Trophoblast cell (in vitro differentiated cells and primary cell): Measurements from ENCODE around the gene PCDH1.

Experiments used
- DNase-seq, 2 donors: peaks; one replicate each; pipeline ENCODE4 v3.0.0-alpha.2; 2016
- H2AFZ ChIP-seq: 2 replicates; pipeline ENCODE4 v1.6.1; 2013; ENCODE audit warnings: low read length, moderate library complexity, mild to moderate bottlenecking; ENCODE audit not compliant: insufficient read depth, poor library complexity
- H2AK5ac ChIP-seq: 2 replicates; pipeline ENCODE4 v1.6.1; 2013; ENCODE audit warnings: mild to moderate bottlenecking, low read length
- H2BK120ac ChIP-seq: 2 replicates; pipeline ENCODE4 v1.6.1; 2013; ENCODE audit warnings: low read length, mild to moderate bottlenecking, moderate library complexity; ENCODE audit not compliant: insufficient read depth, poor library complexity
- H2BK12ac ChIP-seq: 2 replicates; pipeline ENCODE4 v1.6.1; 2013; ENCODE audit warnings: mild to moderate bottlenecking, low read length, moderate library complexity
- H2BK5ac ChIP-seq: 2 replicates; pipeline ENCODE4 v1.6.1; 2013; ENCODE audit warnings: low read length, low read depth, moderate library complexity, mild to moderate bottlenecking; ENCODE audit not compliant: poor library complexity
- H3K14ac ChIP-seq: 2 replicates; pipeline ENCODE4 v1.6.1; 2013; ENCODE audit warnings: mild to moderate bottlenecking, low read length
- H3K18ac ChIP-seq: 2 replicates; pipeline ENCODE4 v1.6.1; 2013; ENCODE audit warnings: mild to moderate bottlenecking, low read length
- H3K23ac ChIP-seq: 2 replicates; pipeline ENCODE4 v1.6.1; 2013; ENCODE audit warnings: low read length
- H3K27ac ChIP-seq: 2 replicates; pipeline ENCODE4 v1.5.1; 2013; ENCODE audit warnings: low read depth, mild to moderate bottlenecking, inconsistent platforms, low read length, moderate library complexity
- H3K27me3 ChIP-seq: 2 replicates; pipeline ENCODE4 v1.6.1; 2013; ENCODE audit warnings: inconsistent platforms, mild to moderate bottlenecking, low read length, moderate library complexity; ENCODE audit not compliant: insufficient read depth
- H3K36me3 ChIP-seq, 2 experiments: 1 replicate in 1 of 2; 2 replicates in 1 of 2; pipeline ENCODE4 v1.6.1; 2013; ENCODE audit warnings: low read length in 2 of 2, mild to moderate bottlenecking in 2 of 2, moderate library complexity in 1 of 2; ENCODE audit not compliant: insufficient read depth in 2 of 2, control insufficient read depth in 1 of 2
- H3K4ac ChIP-seq: 2 replicates; pipeline ENCODE4 v1.6.1; 2013; ENCODE audit warnings: low read depth, mild to moderate bottlenecking, low read length, moderate library complexity
- H3K4me1 ChIP-seq, 2 experiments: 1 replicate in 1 of 2; 2 replicates in 1 of 2; pipeline ENCODE4 v1.6.1; 2013; ENCODE audit warnings: low read length in 2 of 2, mild to moderate bottlenecking in 2 of 2, moderate library complexity in 1 of 2; ENCODE audit not compliant: insufficient read depth in 2 of 2, control insufficient read depth in 1 of 2
- H3K4me2 ChIP-seq: 2 replicates; pipeline ENCODE4 v1.6.1; 2013; ENCODE audit warnings: inconsistent platforms, mild to moderate bottlenecking, low read length, moderate library complexity
- H3K4me3 ChIP-seq: 2 replicates; pipeline ENCODE4 v1.5.1; 2013; ENCODE audit warnings: mild to moderate bottlenecking, low read depth, low read length, inconsistent platforms
- H3K79me1 ChIP-seq: one replicate; pipeline ENCODE4 v1.6.1; 2013; ENCODE audit warnings: low read length
- H3K79me2 ChIP-seq: 2 replicates; pipeline ENCODE4 v1.6.1; 2013; ENCODE audit warnings: low read length, mild to moderate bottlenecking; ENCODE audit not compliant: control insufficient read depth, insufficient read depth, poor library complexity
- H3K9ac ChIP-seq: 2 replicates; pipeline ENCODE4 v1.6.1; 2013; ENCODE audit warnings: mild to moderate bottlenecking, low read length
- H3K9me3 ChIP-seq: 2 replicates; pipeline ENCODE4 v1.6.1; 2013; ENCODE audit warnings: low read depth, mild to moderate bottlenecking, control low read depth, inconsistent platforms, low read length; ENCODE audit not compliant: insufficient read depth
- H4K12ac ChIP-seq: 2 replicates; pipeline ENCODE4 v1.6.1; 2013; ENCODE audit warnings: low read depth, mild to moderate bottlenecking, low read length, moderate library complexity
- H4K8ac ChIP-seq: 2 replicates; pipeline ENCODE4 v1.6.1; 2013; ENCODE audit warnings: low read depth, mild to moderate bottlenecking, low read length, moderate library complexity
- H4K91ac ChIP-seq: one replicate; pipeline ENCODE4 v1.6.1; 2013; ENCODE audit warnings: low read depth, mild to moderate bottlenecking, low read length, moderate library complexity
- WGBS: extraction: QIAGEN DNeasy Blood & Tissue Kit; methylation state at CpG from one replicate; pipeline ENCODE4 v1.1.7; 2013; ENCODE audit warnings: missing lambda C conversion rate; ENCODE audit not compliant: insufficient read length, insufficient coverage; ENCODE audit errors: extremely low coverage; 5-methylcytosine and 5-hydroxymethylcytosine counted together

The PCDH1 gene

DNA sequence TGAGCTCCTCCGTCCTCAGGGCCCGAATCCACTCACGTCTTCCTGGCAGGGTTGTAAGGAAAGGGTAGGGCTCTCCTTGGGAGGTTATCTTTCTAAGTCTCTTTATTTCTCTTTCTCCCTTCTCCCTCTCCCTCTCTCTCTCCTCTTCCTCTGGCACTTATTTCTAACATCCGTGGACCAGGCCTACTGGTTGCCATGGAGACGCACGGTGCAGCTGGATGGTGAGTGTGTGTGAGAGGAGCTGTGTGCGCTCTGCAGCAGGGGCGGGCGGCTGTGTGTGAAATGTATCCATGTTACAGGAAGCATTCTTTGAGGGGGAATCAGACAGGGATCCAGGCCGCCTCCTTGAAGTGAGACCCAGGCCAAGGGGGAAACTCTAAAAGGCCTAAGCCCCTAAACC lies 32.2 kb downstream of the PCDH1 start:
- H3K23ac ChIP-seq: no peak overlapping the region
- H3K4me1 ChIP-seq: peaks cover 23 to 28% of the 10 kb centered on the region in 2 experiments
- H3K27ac ChIP-seq: no peak overlapping the region
- H2BK5ac ChIP-seq: no peak overlapping the region
- H3K79me1 ChIP-seq: peaks cover 24% of the 10 kb centered on the region
- no peak overlapping the region for H3K9ac ChIP-seq
- peak; percentile 57 to 77 for DNase-seq
- H2AK5ac ChIP-seq: no peak overlapping the region
- H3K9me3 ChIP-seq: no peaks in the 10 kb centered on the region
- H4K8ac ChIP-seq: no peak overlapping the region
- H2AFZ ChIP-seq: no peak overlapping the region
- no peak overlapping the region for H3K4ac ChIP-seq
- no peaks in the 10 kb centered on the region for H3K36me3 ChIP-seq
- no peak overlapping the region for H3K18ac ChIP-seq
- peaks cover 9% of the 10 kb centered on the region for H3K79me2 ChIP-seq
- H3K4me3 ChIP-seq: no peak overlapping the region
- no peak overlapping the region for H4K12ac ChIP-seq
- WGBS: no CpG with 5 or more reads among the region's 10 CpGs
- H2BK12ac ChIP-seq: no peak overlapping the region
- H3K4me2 ChIP-seq: no peak overlapping the region
- peak overlapping the region; percentile 39 for H4K91ac ChIP-seq
- H2BK120ac ChIP-seq: no peak overlapping the region
- no peaks in the 10 kb centered on the region for H3K27me3 ChIP-seq
- H3K14ac ChIP-seq: no peak overlapping the region

DNA sequence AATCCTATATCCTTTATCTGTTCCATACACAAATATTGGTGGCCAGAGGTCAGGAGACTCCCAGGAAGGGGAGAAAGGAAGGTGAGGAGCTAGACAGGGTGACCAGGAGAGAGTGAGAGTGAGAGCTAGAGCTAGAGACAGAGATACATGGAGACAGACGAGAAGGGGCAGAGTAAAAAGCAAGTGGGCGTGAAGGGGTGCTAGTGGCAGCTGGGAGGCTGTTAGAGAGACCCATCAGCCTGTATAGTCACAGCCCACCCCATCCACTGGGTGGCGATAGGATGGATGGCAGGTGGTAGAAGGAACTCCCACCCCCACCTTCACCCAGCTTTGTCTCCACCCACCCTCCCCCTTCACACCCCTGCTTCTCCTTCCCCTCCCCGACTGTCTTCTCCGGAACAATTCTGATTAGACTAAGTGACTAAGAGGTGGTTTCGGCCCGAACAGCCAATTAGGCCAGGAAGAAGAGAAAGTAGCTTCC lies 32.8 kb downstream of the PCDH1 start:
- no peak overlapping the region for H4K8ac ChIP-seq
- H3K36me3 ChIP-seq: no peaks in the 10 kb centered on the region
- no peaks in the 10 kb centered on the region for H3K9me3 ChIP-seq
- H4K91ac ChIP-seq: no peak overlapping the region
- no peak overlapping the region for H3K14ac ChIP-seq
- no peak overlapping the region for H3K18ac ChIP-seq
- H3K9ac ChIP-seq: no peak overlapping the region
- no peak overlapping the region for H2AK5ac ChIP-seq
- no peak for DNase-seq
- WGBS: no CpG with 5 or more reads among the region's 7 CpGs
- no peak overlapping the region for H2AFZ ChIP-seq
- no peak overlapping the region for H2BK120ac ChIP-seq
- H3K4ac ChIP-seq: no peak overlapping the region
- no peak overlapping the region for H3K27ac ChIP-seq
- peaks cover 9% of the 10 kb centered on the region for H3K79me2 ChIP-seq
- H2BK5ac ChIP-seq: no peak overlapping the region
- H3K4me3 ChIP-seq: no peak overlapping the region
- no peak overlapping the region for H4K12ac ChIP-seq
- peak overlapping the region; percentile 6 for H2BK12ac ChIP-seq
- H3K4me1 ChIP-seq: peaks cover 19 to 24% of the 10 kb centered on the region in 2 experiments
- no peak overlapping the region for H3K4me2 ChIP-seq
- H3K27me3 ChIP-seq: no peaks in the 10 kb centered on the region
- peaks cover 20% of the 10 kb centered on the region for H3K79me1 ChIP-seq
- no peak overlapping the region for H3K23ac ChIP-seq

DNA sequence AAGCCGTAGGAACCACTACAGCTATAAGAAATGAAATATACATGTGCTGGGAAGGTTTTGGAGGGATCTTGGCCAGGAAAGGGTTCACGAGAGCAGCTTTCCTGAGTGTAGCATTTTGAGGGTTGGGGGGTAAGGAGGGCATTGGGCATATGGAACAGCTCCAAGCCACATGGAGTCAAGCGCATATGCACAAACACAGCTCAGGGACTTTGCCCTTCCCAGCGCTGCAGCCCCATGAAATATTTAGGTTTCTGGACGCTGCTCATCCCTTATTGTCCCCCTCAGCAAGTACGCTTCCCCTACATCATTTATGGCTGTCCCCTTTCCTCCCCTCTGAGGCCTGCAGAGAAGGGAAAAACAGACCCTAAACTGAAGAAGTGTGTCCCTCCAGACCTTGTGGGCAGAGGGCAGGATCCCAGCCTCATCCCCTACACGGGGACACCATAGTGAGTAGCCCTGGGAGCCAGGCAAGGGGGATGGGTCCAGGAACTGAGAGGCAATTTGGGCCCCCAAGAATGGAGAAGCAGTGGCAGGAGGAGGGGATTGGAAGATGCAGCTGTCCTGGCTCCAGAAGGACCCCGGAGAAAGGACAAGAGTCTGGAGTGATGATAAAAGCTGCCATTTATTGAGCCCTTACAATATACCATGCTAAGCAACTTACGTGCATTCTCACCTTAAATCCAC lies 33.7 kb downstream of the PCDH1 start:
- no peak overlapping the region for H3K27ac ChIP-seq
- no peak overlapping the region for H4K8ac ChIP-seq
- DNase-seq: no peak
- no peaks in the 10 kb centered on the region for H3K9me3 ChIP-seq
- no peaks in the 10 kb centered on the region for H3K36me3 ChIP-seq
- no peak overlapping the region for H2AFZ ChIP-seq
- H2BK120ac ChIP-seq: no peak overlapping the region
- H3K4ac ChIP-seq: no peak overlapping the region
- H3K9ac ChIP-seq: no peak overlapping the region
- no peak overlapping the region for H3K14ac ChIP-seq
- no peak overlapping the region for H3K4me3 ChIP-seq
- peaks cover 14% of the 10 kb centered on the region for H3K79me1 ChIP-seq
- H4K91ac ChIP-seq: peak overlapping the region; percentile 2
- no peak overlapping the region for H3K4me2 ChIP-seq
- H3K23ac ChIP-seq: no peak overlapping the region
- no peak overlapping the region for H2BK12ac ChIP-seq
- no peaks in the 10 kb centered on the region for H3K27me3 ChIP-seq
- WGBS: no CpG with 5 or more reads among the region's 9 CpGs
- peaks cover 3% of the 10 kb centered on the region for H3K79me2 ChIP-seq
- no peak overlapping the region for H3K18ac ChIP-seq
- peaks cover 19 to 24% of the 10 kb centered on the region in 2 experiments for H3K4me1 ChIP-seq
- H2BK5ac ChIP-seq: no peak overlapping the region
- no peak overlapping the region for H4K12ac ChIP-seq
- H2AK5ac ChIP-seq: no peak overlapping the region

DNA sequence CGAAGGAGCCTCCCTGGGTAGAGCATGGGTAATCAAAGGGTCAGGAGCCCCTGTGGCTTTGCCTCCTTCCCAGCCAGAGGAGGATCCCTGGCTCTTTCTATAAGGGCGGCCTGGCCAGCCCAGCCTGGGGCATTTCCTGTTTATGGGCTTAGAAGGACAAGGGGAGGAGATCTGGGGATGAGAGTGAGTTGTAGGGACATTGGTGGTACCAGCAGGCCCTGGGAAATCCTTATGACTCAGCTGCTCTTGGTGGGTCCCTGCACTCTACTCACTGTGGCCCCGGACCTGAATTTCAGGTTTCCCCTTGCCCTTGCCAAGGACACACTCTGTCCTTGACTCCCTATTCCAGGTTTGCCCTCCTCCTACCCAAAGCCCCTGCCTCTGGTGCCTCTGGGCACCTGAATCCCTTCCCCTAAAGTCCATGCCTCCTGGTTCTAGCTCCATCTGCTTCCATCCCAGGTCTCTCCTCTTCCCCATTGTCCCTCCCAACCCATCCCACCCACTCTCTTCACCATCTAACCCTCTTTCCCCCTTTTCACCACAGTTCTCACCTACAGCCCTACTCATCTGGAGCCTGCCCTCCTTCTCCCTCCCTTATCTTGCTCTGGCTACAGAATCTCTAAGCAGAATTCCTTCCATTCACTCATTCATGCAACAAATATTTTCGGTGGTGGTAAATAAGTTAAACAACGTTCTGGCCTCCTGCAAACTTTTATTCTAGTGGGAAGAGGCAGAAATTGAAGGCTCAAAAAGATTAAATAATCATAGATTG lies 34.9 kb downstream of the PCDH1 start:
- Histone ChIP-seq H4K91ac (peak overlapping the region; percentile 88), H2AK5ac (no peak overlapping the region), H3K9ac (no peak overlapping the region), H3K79me2 (no peaks in the 10 kb centered on the region), H3K4ac (no peak overlapping the region), H3K36me3 (no peaks in the 10 kb centered on the region), H3K27ac (peak overlapping the region; percentile 52), H2BK5ac (no peak overlapping the region), H3K23ac (no peak overlapping the region), H3K27me3 (peaks cover 3% of the 10 kb centered on the region), H3K4me2 (no peak overlapping the region), H3K9me3 (no peaks in the 10 kb centered on the region), H2BK12ac (no peak overlapping the region), H3K14ac (peak overlapping the region; percentile 35), H2BK120ac (no peak overlapping the region), H2AFZ (peak overlapping the region; percentile 23), H3K18ac (no peak overlapping the region), H4K8ac (peak overlapping the region; percentile 31), H3K4me3 (no peak overlapping the region), H3K4me1 (peaks cover 13 to 14% of the 10 kb centered on the region in 2 experiments), H3K79me1 (peaks cover 4% of the 10 kb centered on the region), H4K12ac (no peak overlapping the region)
- peak; percentile 96 to 98 for DNase-seq
- WGBS: no CpG with 5 or more reads among the region's 5 CpGs
